Upper lobe of left lung (tissue), 6 donors: ENCODE results near the gene TIAL1. TPM values are rescaled to one million over a fixed set of nuclear protein-coding genes. Genes with fewer than 3 reads are reported as not detected.
A peak's percentile ranks its signal among the peaks of the same experiment; 100 is the strongest.

Experiments used
- ATAC-seq, 2 donors: fragments of 200-7000 bp; cut with Tn5 transposase; one replicate each; pipeline ENCODE4 v1.9.1; 2022; ENCODE audit warnings: mild to moderate bottlenecking in 2 of 2, moderate library complexity in 2 of 2; ENCODE audit not compliant: low FRiP score in 2 of 2
- DNase-seq, 2 donors: peaks; one replicate each; pipeline ENCODE4 v3.0.0-alpha.2; 2019 to 2020
- H3K27ac ChIP-seq, 4 donors: fragments of 200-600 bp; sonication (generic); one replicate each; pipeline ENCODE4 v1.5.1; 2016 to 2019
- H3K27me3 ChIP-seq, 4 donors: fragments of 200-600 bp; sonication (generic); one replicate each; pipeline ENCODE4 v1.5.1; 2017 to 2019
- H3K36me3 ChIP-seq, 4 donors: fragments of 200-600 bp; sonication (generic); one replicate each; pipeline ENCODE4 v1.5.1; 2016 to 2019
- H3K4me1 ChIP-seq, 4 donors: fragments of 200-600 bp; sonication (generic); one replicate each; pipeline ENCODE4 v1.5.1; 2018 to 2019
- H3K4me3 ChIP-seq, 4 donors: fragments of 200-600 bp; sonication (generic); one replicate each; pipeline ENCODE4 v1.5.1; 2017 to 2019; ENCODE audit warnings: mild to moderate bottlenecking in 2 of 4, moderate library complexity in 1 of 4
- H3K9me3 ChIP-seq, 4 donors: fragments of 200-600 bp; sonication (generic); one replicate each; pipeline ENCODE4 v1.5.1; 2018 to 2019
- EP300 ChIP-seq, 4 donors: sonication (generic); formaldehyde crosslinking; IDR thresholded peaks; one replicate each; pipeline ENCODE4 v1.5.1; 2017; ENCODE audit warnings: antibody characterized with exemption in 4 of 4, control low read depth in 2 of 4
- POLR2A ChIP-seq, 4 donors: fragments of 450-650 bp; IDR thresholded peaks; one replicate each; pipeline ENCODE4 v1.5.1; 2016 to 2017; ENCODE audit warnings: antibody characterized with exemption in 4 of 4, mild to moderate bottlenecking in 2 of 4
- POLR2AphosphoS5 ChIP-seq, 2 donors: sonication (generic); formaldehyde crosslinking; IDR thresholded peaks; one replicate each; pipeline ENCODE4 v1.5.1; 2017; ENCODE audit warnings: antibody characterized with exemption in 2 of 2
- WGBS, 2 donors: methylation state at CpG; one replicate each; pipeline ENCODE4 v1.1.5; 2017 to 2018; 5-methylcytosine and 5-hydroxymethylcytosine counted together
- total RNA-seq, 6 donors: library from RNA; depleted of rRNA in 4 of 6; stranded (reverse); fragments of >200 nt in 4 of 6; gene quantifications; one replicate each; pipeline versions ENCODE4 v1.1.0 to v1.2.1, GENCODE V29; 2016 to 2021
- TF ChIP-seq, protein P1 (sequence below), 6 experiments: fragments of 450-650 bp in 4 of 6; fragments of 200-600 bp in 2 of 6; sonication (generic) in 2 of 6; IDR thresholded peaks; one replicate each; pipeline ENCODE4 v1.5.1; 2016 to 2019; ENCODE audit warnings: antibody characterized with exemption in 6 of 6
- donor health status: DM: no; HTN: no; CAD: no; lungs with moderate emphysema.
- donor health status: DM: no; HTN: yes; CAD: no; lungs with severe emphysema.

The TIAL1 gene
- total RNA-seq, 6 donors from 2014 or later, result 53.3 to 112 (median 87.9) TPM

DNA sequence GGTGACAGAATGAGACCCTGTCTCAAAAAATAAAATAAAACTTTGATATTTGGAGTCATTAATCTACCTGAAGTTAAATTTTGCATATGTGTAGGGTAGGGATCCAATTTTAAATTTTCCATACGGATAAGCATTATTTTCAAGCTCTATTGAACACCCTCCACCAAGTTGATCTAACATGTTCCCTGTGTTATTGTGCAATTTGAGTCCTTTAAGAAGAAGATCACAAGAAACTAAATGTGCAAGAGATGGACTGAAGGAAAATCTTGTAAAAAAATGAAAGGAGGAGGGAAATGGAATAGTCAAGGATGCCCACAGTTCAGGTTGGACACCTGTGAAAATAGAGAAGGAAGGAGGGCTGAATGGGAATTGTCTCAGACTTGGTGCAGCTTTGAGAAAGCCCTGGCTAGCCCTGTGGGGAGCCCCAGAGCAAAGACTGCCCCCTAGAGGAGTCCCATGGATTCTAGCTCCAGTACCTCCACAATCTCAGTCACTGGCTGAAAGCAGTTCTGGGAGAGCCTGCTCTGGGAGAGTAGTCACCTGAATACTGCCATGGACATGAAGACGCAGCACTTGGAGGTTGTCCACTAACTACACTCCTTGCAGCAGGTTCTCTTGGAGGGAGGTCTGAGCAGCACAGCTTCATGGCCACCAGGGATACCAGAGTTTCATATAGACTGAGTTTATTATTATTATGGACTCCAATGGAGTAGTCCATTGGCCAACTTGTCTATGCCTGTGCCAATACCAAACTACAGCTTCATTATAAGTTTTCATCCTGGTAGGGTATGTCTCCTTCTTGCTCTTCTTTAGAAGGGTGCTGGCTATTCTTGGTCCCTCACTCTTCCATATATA is 5.7 kb upstream of the TIAL1 start:
- Histone ChIP-seq H3K4me1 (peaks cover 2 to 4% (median 4%) of the 10 kb centered on the region in 4 donors), H3K36me3 (no peaks in the 10 kb centered on the region), H3K9me3 (no peaks in the 10 kb centered on the region), H3K27ac (no peak overlapping the region), H3K4me3 (no peak overlapping the region), H3K27me3 (no peaks in the 10 kb centered on the region)
- ATAC-seq, result peak in 1 of 2 donors; percentile 43
- WGBS, 2 donors, result 40 to 69% methylated on average over 1 to 2 of the region's 2 CpGs
- TF ChIP-seq, protein P1, sequence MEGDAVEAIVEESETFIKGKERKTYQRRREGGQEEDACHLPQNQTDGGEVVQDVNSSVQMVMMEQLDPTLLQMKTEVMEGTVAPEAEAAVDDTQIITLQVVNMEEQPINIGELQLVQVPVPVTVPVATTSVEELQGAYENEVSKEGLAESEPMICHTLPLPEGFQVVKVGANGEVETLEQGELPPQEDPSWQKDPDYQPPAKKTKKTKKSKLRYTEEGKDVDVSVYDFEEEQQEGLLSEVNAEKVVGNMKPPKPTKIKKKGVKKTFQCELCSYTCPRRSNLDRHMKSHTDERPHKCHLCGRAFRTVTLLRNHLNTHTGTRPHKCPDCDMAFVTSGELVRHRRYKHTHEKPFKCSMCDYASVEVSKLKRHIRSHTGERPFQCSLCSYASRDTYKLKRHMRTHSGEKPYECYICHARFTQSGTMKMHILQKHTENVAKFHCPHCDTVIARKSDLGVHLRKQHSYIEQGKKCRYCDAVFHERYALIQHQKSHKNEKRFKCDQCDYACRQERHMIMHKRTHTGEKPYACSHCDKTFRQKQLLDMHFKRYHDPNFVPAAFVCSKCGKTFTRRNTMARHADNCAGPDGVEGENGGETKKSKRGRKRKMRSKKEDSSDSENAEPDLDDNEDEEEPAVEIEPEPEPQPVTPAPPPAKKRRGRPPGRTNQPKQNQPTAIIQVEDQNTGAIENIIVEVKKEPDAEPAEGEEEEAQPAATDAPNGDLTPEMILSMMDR (IDR thresholded peaks at IDR 0.05), result peak in 4 of 6 experiments; percentile 16 to 24 (median 20)
- TF ChIP-seq POLR2AphosphoS5 (IDR thresholded peaks at IDR 0.05), result no peak
- DNase-seq, result peak in 1 of 2 donors; percentile 41

DNA sequence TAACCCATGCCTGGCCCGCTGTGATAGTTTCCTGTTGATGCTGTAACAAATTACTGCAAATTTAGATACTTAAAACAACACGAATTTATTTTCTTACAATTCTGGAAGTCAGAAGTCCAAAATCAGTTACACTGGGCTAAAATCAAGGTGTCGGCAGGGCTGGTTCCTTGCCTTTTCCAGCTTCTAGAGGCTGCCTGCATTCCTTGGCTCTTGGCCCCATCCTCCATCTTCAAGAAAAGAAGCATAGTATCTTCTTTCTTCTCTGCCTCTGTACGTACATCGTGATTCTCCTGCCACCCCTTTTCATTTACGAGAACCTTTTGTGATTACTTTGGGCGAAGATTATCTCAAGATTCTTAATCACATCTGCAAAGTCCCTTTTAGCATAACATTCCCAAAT is 1.6 kb upstream of the TIAL1 start:
- DNase-seq (no peak), ATAC-seq (no peak)
- Histone ChIP-seq H3K27ac (no peak overlapping the region), H3K4me3 (no peak overlapping the region), H3K4me1 (peaks cover 24 to 32% (median 27%) of the 10 kb centered on the region in 4 donors), H3K9me3 (no peaks in the 10 kb centered on the region), H3K27me3 (no peaks in the 10 kb centered on the region), H3K36me3 (peaks cover 0 to 4% (median 0%) of the 10 kb centered on the region in 4 donors)
- WGBS, 2 donors, result 95 to 98% methylated on average over 7 of the region's 7 CpGs
- no peak for TF ChIP-seq POLR2A (IDR thresholded peaks at IDR 0.05)
- TF ChIP-seq EP300 (IDR thresholded peaks at IDR 0.05), result no peak
- TF ChIP-seq POLR2AphosphoS5 (IDR thresholded peaks at IDR 0.05), result no peak
- TF ChIP-seq, protein P1 (IDR thresholded peaks at IDR 0.05), result no peak

DNA sequence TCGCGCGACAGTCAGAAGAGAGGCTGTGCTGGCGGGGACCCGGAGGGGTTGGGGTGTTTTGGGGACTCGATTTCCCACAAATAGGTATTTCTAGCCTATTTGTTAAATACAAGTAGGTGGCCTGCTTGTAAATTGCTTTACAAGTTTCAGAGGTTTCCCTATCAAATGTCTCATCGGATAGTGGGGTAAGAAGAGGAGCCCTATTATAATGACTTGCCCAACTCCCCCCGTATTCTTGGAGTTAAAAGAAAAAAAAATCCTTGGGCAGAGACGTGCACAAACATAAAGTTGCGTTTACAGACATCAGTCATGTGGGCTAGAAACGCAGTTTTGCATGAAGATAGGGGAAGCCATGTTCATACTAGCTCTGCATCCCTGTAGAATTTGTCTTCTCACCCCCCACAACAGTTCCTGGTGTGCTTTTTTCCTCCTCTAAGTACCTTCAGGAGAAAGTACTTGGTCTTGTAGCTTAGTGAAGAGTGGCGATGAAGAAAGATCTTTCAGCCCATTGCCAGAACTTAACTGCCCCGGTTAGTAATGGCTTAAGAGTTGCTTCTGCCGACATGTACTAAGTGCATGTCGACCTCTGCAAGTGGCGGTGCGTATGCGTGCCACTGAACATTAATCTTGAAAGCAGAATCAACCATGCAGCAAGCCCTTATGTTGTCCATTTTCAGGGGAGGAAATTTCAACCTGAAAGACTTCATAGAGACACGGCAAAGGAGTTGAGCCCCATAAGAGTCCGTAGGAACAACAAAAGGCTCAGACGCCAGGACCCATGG is 832 bp upstream of the TIAL1 start:
- H3K27ac ChIP-seq, result peak overlapping the region; percentile 90 to 99 (median 96)
- WGBS, 2 donors, result 49 to 61% methylated on average over 16 to 21 of the region's 21 CpGs
- peaks cover 32 to 40% (median 35%) of the 10 kb centered on the region in 4 donors for H3K4me1 ChIP-seq
- H3K27me3 ChIP-seq, result no peaks in the 10 kb centered on the region
- DNase-seq (no peak), ATAC-seq (no peak)
- H3K36me3 ChIP-seq, result peaks cover 0 to 4% (median 0%) of the 10 kb centered on the region in 4 donors
- TF ChIP-seq POLR2A (IDR thresholded peaks at IDR 0.05), result no peak
- TF ChIP-seq POLR2AphosphoS5 (IDR thresholded peaks at IDR 0.05), result no peak
- TF ChIP-seq, protein P1 (IDR thresholded peaks at IDR 0.05), result no peak
- no peak for TF ChIP-seq EP300 (IDR thresholded peaks at IDR 0.05)
- no peaks in the 10 kb centered on the region for H3K9me3 ChIP-seq
- H3K4me3 ChIP-seq, result peak overlapping the region; percentile 28 to 88 (median 74)

DNA sequence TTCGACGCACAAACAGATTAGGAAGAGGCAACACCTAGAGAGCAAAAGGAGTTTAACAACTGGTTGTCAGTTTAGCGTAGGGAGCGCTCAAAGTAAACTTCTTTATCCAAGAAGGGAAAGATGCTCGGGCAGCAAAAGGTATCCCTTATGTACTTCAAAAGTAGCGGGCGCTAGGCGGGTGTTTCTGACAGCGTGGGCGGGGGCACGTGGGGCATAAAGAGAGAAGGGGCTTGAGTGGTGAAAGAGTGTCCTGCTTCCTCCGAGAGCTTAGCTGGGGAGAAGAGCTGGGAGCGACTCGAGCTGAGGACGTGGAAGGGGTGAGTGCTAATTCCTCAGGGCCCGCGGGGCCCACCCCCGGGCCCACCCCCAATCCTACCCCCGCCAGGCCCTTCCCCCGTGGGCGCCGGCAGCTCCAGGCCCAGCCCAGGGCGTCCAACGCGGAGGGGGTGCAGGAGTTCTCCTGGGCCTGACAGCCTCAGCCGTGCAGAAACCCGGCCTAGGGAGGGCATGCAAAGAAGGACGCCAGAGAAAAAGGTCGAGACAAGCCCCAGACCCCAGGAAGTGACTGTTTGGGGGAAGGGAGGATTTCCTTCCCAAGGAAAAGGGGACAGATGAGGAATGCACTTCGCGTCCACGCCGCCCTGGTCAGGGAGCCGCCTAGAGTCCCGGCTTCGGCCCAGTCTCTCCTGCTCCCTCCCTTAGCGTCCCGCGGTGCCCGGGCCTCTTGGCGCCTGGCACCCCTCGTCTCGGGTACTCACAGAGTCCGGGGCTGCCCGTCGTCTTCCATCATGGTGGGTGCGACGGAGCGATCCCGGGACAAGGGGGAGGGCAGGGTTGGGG is 868 bp downstream of the TIAL1 start:
- Histone ChIP-seq H3K4me1 (peaks cover 41 to 50% (median 48%) of the 10 kb centered on the region in 4 donors), H3K4me3 (peak overlapping the region; percentile 64 to 97 (median 86)), H3K27me3 (no peaks in the 10 kb centered on the region), H3K36me3 (peaks cover 0 to 6% (median 0%) of the 10 kb centered on the region in 4 donors), H3K9me3 (no peaks in the 10 kb centered on the region), H3K27ac (peak overlapping the region; percentile 90 to 99 (median 96))
- TF ChIP-seq POLR2AphosphoS5 (IDR thresholded peaks at IDR 0.05), result peak in 1 of 2 donors; percentile 33
- TF ChIP-seq, protein P1 (IDR thresholded peaks at IDR 0.05), result no peak
- ATAC-seq (peak; percentile 66 to 72), DNase-seq (peak; percentile 62 to 87)
- 0% methylated on average over 18 to 44 of the region's 50 CpGs for WGBS, 2 donors
